Psoas muscle (tissue), 8 donors: Measurements from ENCODE around the gene HRH3. TPM values are rescaled to one million over a fixed set of nuclear protein-coding genes. Genes with fewer than 3 reads are reported as not detected.

ENCODE experiments used
- ATAC-seq, 4 donors: fragments of 200-7000 bp; cut with Tn5 transposase; one replicate each; pipeline ENCODE4 v1.9.1; 2020; ENCODE audit warnings: moderate library complexity in 3 of 4, mild to moderate bottlenecking in 2 of 4
- DNase-seq, 2 donors: peaks; one replicate each; pipeline ENCODE4 v3.0.0-alpha.2; 2020
- H3K27ac ChIP-seq: fragments of 200-600 bp; one replicate; pipeline ENCODE4 v1.8.0; 2022
- H3K27me3 ChIP-seq, 3 donors: fragments of 200-600 bp in 1 of 3; one replicate each; pipeline versions ENCODE4 v1.6.1 to v1.8.0; 2013 to 2022; ENCODE audit warnings: low read length in 2 of 3, mild to moderate bottlenecking in 2 of 3, moderate library complexity in 1 of 3; ENCODE audit not compliant: insufficient read depth in 3 of 3
- H3K36me3 ChIP-seq, 2 donors: fragments of 200-600 bp in 1 of 2; one replicate each; pipeline versions ENCODE4 v1.6.1 to v1.8.0; 2013 to 2022; ENCODE audit warnings: low read depth in 1 of 2, mild to moderate bottlenecking in 1 of 2, moderate library complexity in 1 of 2; ENCODE audit not compliant: insufficient read depth in 1 of 2
- H3K4me1 ChIP-seq: fragments of 200-600 bp; one replicate; pipeline ENCODE4 v1.8.0; 2022
- H3K4me3 ChIP-seq: fragments of 200-600 bp; one replicate; pipeline ENCODE4 v1.8.0; 2022; ENCODE audit warnings: mild to moderate bottlenecking
- H3K9me3 ChIP-seq: fragments of 200-600 bp; one replicate; pipeline ENCODE4 v1.8.0; 2022
- CTCF ChIP-seq: fragments of 200-600 bp; IDR thresholded peaks from one replicate; pipeline ENCODE4 v1.8.0; 2022; ENCODE audit warnings: antibody characterized with exemption
- WGBS, 3 donors: extraction: QIAGEN DNeasy Blood & Tissue Kit; methylation state at CpG; one replicate each; pipeline versions ENCODE4 v1.1.6 to v1.1.7; 2013; 5-methylcytosine and 5-hydroxymethylcytosine counted together
- intact Hi-C, 2 donors: fragments of 100-400 bp; cut with DNase I; formaldehyde crosslinking; loops; one replicate each; pipeline versions ENCODE4 v1.11.0 to v1.14.2; 2022
- polyA plus RNA-seq, 3 donors: library from polyadenylated mRNA; stranded (reverse); fragments of 200-250 nt; gene quantifications; one replicate each; pipeline ENCODE4 v1.2.3, GENCODE V29; 2013
- total RNA-seq, 4 donors: library from RNA; stranded (reverse); fragmentation: NEBNext Ultra II Directional in 2 of 4; extraction: Animal tissue kit (Norgen Biotek cat#: 25700) in 2 of 4; gene quantifications; one replicate each; pipeline versions ENCODE4 v1.2.1 to v1.2.4, GENCODE V29; 2021 to 2023
- donor health status: healthy with polysubstance abuse.
- donor health status: DM: no; HTN: no; CAD: no; lungs with moderate emphysema.
- donor health status: Bipolar disorder and iron deficiency.
- donor health status: healthy.
- donor health status: DM: yes; HTN: yes; CAD: no.
- donor health status: DM: no; HTN: no; CAD: no.
- donor health status: DM: no; HTN: no; CAD: no.
- donor health status: DM: yes; HTN: yes; CAD: no.

Gene HRH3
- total and polyA plus RNA-seq, 7 donors = 0.03 TPM; not detected in 6

- no peaks in the 10 kb centered on the region for H3K27me3 ChIP-seq
- TF ChIP-seq CTCF = no peak
- intact Hi-C loops = no loop called here
- WGBS, 3 donors = 69 to 81% (median 69%) methylated on average over 19 of the region's 19 CpGs
- peak in 1 of 2 donors; percentile 42 for DNase-seq
- H3K27ac ChIP-seq = no peak overlapping the region
- H3K4me3 ChIP-seq = no peak overlapping the region
- H3K4me1 ChIP-seq = peaks cover 3% of the 10 kb centered on the region
- ATAC-seq = no peak
- H3K9me3 ChIP-seq = no peaks in the 10 kb centered on the region
- peaks cover 0 to 69% of the 10 kb centered on the region in 2 donors for H3K36me3 ChIP-seq
These were observed 41.5 kb downstream of the HRH3 start for GRCh38 chr20:62178316-62179161.

- no peaks in the 10 kb centered on the region for H3K9me3 ChIP-seq
- no peaks in the 10 kb centered on the region for H3K27me3 ChIP-seq
- peaks cover 0 to 81% of the 10 kb centered on the region in 2 donors for H3K36me3 ChIP-seq
- intact Hi-C loops = no loop called here
- no peak overlapping the region for H3K4me3 ChIP-seq
- no peak overlapping the region for H3K27ac ChIP-seq
- ATAC-seq (no peak), DNase-seq (peak in 1 of 2 donors; percentile 0)
- H3K4me1 ChIP-seq = no peaks in the 10 kb centered on the region
- WGBS, 3 donors = 87 to 95% (median 90%) methylated on average over 9 of the region's 9 CpGs
- TF ChIP-seq CTCF = no peak
These were observed 42.8 kb downstream of the HRH3 start for GRCh38 chr20:62177307-62177706.

- Histone ChIP-seq H3K27me3 (no peaks in the 10 kb centered on the region), H3K27ac (no peak overlapping the region), H3K36me3 (peaks cover 0 to 84% of the 10 kb centered on the region in 2 donors), H3K4me1 (no peaks in the 10 kb centered on the region), H3K9me3 (no peaks in the 10 kb centered on the region), H3K4me3 (no peak overlapping the region)
- intact Hi-C loops = no loop called here
- ATAC-seq (no peak), DNase-seq (peak in 1 of 2 donors; percentile 19)
- WGBS, 3 donors = 91 to 93% (median 92%) methylated on average over 15 of the region's 15 CpGs
- no peak for TF ChIP-seq CTCF
These were observed 43.2 kb downstream of the HRH3 start for GRCh38 chr20:62176866-62177265.

DNA sequence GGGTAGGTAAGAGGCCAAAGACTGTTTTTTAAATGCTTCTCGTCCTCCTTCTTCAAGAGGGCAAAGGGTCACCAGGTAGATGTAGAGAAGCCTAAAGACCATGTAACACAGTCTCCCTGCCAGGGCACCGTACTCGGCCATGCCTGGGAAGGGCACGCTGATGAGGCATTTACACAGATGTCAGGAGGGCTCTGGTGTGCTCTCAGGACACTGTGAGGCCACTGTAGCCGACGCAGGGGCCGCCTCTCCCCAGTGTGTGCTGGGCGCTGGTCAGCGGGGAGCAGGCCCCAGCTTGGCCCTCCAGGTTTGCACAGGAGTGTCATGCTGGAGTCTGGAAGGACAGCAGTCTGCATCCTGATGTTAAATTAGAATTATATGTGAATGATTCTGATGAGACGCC is 44.4 kb downstream of the HRH3 start:
- H3K9me3 ChIP-seq = no peaks in the 10 kb centered on the region
- no peak overlapping the region for H3K4me3 ChIP-seq
- no peak for TF ChIP-seq CTCF
- intact Hi-C loops = no loop called here
- H3K27me3 ChIP-seq = no peaks in the 10 kb centered on the region
- no peak for ATAC-seq
- H3K4me1 ChIP-seq = no peaks in the 10 kb centered on the region
- 93 to 96% (median 95%) methylated on average over 10 of the region's 10 CpGs for WGBS, 3 donors
- peaks cover 0 to 78% of the 10 kb centered on the region in 2 donors for H3K36me3 ChIP-seq
- H3K27ac ChIP-seq = no peak overlapping the region
- peak in 1 of 2 donors; percentile 35 for DNase-seq
